GM21528 (cell line): ENCODE results near the gene REXO1.
A peak's percentile ranks its signal among the peaks of the same experiment; 100 is the strongest.
"Not testable (repeated sequence)": the region's sequence is repeated elsewhere in the genome, so short reads cannot be mapped to it uniquely, and the experiment has no call there.

ENCODE experiments used
- ATAC-seq: cut with Tn5 transposase; IDR thresholded peaks from one replicate; pipeline ENCODE4 v1.9.1; 2021; ENCODE audit warnings: mild to moderate bottlenecking, moderate library complexity; ENCODE audit not compliant: unreplicated experiment, low FRiP score

Gene REXO1, protein sequence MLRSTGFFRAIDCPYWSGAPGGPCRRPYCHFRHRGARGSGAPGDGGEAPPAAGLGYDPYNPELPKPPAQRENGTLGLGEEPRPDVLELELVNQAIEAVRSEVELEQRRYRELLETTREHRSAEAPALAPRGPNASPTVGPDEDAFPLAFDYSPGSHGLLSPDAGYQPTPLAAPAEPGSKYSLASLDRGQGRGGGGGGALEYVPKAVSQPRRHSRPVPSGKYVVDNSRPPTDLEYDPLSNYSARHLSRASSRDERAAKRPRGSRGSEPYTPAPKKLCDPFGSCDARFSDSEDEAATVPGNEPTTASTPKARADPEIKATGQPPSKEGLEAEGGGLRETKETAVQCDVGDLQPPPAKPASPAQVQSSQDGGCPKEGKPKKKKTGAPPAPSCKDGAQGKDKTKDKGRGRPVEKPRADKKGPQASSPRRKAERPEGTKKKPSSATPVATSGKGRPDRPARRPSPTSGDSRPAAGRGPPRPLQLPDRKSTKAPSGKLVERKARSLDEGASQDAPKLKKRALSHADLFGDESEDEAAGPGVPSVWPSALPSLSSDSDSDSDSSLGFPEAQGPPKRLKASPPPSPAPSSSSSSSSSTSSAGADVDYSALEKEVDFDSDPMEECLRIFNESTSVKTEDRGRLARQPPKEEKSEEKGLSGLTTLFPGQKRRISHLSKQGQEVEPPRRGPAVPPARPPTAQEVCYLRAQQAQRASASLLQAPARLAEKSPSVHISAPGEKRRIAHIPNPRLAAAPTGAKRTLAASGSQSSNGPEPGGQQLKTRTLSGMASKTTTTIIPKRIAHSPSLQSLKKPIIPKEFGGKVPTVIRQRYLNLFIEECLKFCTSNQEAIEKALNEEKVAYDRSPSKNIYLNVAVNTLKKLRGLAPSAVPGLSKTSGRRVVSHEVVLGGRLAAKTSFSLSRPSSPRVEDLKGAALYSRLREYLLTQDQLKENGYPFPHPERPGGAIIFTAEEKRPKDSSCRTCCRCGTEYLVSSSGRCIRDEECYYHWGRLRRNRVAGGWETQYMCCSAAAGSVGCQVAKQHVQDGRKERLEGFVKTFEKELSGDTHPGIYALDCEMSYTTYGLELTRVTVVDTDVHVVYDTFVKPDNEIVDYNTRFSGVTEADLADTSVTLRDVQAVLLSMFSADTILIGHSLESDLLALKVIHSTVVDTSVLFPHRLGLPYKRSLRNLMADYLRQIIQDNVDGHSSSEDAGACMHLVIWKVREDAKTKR

DNA sequence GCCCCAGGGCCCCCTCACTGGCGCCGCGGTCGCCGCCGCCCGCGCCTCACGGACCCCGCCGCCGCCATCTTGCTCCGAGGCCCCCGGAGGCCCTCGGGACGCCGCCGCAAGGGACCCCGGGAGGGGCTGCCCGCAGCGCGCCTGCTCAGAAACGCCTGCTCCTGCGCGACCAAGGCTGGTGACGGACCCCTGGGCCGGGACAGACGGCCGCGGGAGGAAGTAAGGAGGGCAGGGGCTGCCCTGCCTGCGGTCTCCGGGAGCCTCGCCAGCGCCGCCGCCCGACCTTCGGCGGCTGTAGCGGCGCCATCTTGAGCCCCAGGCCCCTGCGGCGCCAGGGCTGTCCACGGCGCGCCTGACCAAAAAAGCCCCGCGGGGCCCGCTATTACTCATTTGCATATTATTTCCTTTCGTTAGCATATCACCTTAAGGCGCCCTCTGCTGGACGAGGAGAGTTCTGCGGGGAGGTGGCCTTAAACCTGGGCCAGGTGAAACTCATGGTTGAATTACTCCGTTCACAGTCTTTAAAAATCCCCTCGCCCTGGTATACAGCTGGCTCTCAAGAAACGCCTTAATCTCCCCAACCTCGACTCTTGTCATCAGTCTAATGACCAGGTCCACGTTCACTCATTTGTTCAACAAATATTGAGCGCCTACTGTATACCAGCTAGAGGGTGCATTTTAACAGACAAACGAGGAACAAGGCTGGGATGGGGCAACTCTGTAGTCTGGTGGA lies at the start of gene REXO1:
Gene REXO1 (minus strand): TSS at position 85 of the 733 bp plus-strand sequence. CDS start 125 bp downstream, outside the sequence.
- ATAC-seq = peak; percentile 63

DNA sequence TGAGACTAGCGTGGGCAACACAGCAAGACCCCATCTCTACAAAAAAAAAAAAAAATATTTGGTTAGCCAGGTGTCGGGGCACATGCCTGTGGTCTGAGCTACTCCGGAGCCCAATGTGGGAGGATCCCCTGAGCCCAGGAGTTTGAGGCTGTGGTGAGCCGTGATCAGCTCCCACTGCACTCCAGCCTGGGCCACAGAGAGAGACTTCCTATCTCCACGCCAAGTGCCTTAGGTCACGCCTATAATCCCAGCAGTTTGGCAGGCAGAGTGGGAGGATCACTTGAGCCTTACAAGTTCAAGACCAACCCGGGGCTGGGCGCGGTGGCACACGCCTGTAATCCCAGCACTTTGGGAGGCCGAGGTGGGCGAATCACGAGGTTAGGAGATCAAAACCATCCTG lies 48.2 kb upstream of the REXO1 start:
- no peak for ATAC-seq

DNA sequence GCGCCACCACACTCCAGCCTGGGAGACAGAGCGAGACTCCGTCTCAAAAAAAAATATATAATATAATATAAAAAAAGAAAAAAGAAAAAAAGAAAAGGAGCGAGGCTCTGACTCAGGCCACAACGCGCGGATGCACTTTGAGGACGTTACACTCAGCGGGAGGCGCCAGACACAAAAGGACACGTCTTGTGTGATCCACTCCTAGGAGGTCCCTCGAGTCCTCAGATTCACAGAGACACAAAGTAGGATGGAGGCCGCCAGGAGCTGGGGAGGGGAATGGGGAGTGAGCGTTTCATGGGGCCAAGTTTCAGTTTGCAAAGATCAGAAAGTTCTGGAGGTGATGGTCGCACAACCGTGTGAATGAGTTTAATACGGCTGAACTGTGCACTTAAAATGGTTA lies 45.5 kb upstream of the REXO1 start:
- ATAC-seq = no peak

DNA sequence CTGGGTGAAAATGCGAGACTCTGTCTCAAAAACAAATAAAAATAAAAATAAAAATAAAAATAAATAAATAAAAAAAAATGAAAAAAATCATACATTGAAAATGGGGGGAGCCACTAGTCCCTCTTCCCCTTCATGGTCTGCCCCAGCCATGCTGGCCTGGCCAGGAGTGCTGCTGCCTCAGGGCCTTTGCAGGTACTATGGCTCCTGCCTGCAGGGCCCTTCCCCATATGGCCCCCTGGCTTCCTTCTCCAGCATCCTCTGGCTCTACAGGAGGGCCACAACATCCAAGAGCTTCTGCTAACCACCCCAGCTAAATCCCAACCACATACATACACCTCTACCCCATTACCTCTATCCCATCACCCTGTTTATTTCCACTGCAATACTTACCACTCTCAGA lies 41.6 kb upstream of the REXO1 start:
- no peak for ATAC-seq

DNA sequence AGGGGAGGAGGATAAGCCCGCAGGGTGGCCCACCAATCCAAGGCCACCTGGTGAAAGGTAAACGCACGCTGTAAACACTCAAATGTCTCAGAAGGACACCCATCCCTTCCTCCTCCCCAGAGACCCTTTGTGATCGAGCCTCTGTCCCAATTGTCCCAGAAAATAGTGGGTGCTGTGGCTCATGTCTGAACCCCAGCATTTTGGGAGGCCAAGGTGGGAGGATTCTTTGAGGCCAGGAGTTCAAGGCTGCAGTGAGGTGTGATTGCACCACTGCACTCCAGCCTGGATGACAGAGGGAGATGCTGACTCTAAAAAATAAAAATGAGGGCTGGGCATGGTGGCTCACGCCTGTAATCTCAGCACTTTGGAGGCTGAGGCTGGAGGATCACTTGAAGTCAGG lies 40.1 kb upstream of the REXO1 start:
- no peak for ATAC-seq

DNA sequence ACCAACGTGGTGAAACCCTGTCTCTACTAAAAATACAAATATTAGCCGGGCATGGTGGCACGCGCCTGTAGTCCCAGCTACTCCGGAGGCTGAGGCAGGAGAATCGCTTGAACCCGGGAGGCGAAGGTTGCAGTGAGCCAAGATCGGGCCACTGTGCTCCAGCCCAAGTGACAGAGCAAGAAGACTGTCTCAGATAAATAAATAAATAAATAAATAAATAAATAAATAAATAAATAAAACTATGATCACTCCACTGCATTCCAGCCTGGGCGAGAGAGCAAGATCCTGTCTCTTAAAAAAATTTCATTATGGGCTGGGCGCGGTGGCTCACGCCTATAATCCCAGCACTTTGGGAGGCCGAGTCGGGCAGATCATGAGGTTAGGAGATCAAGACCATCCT lies 38.1 kb upstream of the REXO1 start:
- ATAC-seq = not testable (repeated sequence)

DNA sequence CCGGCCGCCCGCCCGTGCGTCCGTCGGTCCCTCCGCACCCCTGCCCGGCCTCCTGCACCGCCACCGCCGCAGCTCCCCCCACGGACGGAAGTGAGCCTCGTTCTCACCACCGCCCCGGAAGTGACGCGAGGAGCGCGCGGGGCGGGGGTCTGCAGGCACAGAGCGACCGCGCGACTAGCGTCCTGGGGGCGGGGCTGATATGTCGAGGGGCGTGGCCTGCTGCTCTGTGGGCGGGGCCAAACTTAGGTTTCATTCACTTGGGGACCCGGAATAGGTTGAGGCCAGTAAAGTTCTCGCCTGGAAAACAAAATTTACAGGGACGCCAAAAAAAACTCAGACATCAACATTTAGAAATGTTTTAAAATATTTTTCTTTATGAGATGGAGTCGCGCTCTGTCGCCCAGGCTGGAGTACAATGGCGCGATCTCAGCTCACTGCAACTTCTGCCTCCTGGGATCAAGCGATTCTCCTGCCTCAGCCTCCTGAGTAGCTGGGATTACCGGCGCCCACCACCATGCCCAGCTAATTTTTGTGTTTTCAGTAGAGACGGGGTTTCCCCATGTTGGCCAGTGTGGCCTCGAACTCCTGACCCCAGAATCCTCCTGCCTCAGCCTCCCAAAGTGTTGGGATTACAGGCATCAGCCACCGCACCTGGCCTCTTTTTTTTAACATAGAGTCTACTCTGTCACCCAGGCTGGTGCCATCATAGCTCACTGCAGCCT lies 37.3 kb upstream of the REXO1 start, which contains the start of gene ABHD17A:
Gene ABHD17A (minus strand): TSS at position 99 of the 722 bp plus-strand sequence. CDS start 3,930 bp downstream, outside the sequence.
- ATAC-seq = not testable (repeated sequence)

DNA sequence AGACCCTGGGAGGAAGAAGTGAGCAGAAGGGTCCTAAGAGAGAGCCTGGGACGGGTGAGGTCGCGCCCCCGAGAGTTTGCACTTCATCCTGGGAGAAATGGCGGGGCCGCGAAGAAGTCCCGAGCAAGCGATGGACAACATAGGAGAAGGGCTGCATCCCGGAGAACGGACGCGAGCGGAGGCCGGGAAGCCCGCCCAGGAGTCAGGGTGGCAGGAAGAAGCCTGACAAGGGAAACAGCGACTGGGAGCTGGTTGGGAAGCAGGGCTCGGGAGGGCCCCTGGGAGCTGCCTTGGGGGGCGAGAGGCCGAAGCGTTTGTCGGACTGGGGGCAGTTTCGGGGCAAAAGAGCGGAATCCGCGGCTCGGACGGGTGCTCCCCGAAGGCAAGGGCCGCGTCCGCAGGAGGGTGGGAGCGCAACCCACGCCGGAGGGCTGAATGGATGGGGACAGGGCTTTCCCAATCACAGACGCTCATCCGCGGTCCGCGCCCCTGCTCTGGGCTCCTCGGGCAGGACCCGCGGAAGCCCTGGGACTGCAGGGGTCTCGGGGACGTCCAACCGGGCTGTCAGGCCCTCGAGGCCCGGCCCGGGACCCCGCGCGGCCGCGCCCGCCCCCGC lies 36.5 kb upstream of the REXO1 start:
- no peak for ATAC-seq

DNA sequence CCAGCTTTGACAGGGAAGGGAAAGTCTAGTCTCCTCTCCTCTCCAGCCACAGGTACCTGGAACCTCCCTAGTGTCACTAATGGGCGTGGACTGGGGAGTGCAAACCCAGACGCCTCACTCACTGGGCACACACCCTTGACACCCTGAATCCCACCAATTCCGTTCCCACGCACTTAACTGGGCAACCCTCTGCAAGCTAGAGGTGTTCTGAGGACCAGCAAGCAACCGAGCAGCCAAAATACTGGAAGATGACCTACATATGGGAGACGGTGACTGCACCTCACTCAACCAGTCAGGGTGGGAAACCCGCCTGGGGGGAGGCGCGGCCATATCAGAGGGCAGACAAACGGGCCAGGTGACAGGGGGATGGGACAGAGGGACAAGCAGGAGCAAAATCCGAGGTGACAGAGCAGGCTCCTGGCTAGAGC lies 36.0 kb upstream of the REXO1 start:
- ATAC-seq = no peak

DNA sequence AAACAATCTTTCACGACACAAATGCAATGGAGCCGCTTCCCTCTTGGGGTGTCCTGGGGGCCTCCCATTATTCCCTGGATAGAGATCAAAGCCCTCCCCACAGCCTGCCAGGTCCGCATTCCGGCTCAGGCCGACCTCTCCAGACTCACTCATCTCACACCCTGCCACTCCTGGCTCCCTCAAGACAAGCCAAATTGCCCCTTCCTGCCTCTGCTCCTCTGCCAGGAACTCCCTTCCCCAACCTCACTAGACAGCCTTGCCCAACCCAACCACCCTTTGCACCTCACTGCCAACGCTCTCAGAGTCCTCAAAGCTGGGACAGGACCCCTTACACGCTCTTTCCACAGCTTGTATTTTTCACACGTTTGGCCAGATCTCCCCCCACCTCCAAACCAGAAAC lies 35.5 kb upstream of the REXO1 start:
- no peak for ATAC-seq

DNA sequence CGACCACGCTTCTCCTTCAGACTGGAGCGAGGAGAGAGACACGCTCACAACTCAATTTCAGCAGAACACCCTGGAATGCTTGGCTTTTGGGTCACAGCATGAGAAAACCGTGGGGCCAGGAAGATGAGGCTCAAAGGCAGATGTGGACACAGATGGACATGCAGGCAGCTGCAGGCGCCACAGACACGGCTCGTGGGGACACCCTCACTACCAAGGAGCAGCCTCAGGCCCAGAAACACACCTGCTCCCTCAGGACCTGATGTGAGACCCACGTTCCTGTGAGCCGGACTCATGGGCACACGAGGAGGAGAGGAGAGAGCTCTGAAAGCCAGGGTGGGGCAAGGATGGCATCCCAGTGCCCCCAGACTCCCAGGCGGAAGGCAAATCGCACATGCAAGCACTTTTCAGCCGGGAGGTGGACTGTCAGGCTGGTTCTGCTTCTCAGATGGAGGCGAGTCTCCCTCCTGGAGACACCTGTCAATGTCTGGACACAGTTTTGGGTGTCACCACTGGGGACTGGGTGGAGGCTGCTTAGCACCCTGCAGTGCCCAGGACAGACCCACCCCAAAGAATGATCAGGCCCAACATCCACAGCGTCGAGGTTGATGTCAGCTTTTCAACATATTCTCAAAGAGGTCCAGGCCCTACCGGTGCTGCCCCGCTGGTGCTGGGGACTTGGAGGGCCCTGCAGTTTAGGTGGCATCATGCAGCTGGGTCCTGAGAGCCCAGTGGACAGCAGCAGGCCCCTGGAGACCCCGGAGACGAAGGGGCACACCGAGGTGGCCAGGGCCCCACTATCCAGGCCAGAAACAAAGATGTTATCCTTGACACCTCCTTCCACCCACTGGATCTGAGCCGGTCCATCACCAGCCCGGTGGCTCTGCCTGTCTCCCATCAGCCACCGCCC lies 34.8 kb upstream of the REXO1 start:
- no peak for ATAC-seq

DNA sequence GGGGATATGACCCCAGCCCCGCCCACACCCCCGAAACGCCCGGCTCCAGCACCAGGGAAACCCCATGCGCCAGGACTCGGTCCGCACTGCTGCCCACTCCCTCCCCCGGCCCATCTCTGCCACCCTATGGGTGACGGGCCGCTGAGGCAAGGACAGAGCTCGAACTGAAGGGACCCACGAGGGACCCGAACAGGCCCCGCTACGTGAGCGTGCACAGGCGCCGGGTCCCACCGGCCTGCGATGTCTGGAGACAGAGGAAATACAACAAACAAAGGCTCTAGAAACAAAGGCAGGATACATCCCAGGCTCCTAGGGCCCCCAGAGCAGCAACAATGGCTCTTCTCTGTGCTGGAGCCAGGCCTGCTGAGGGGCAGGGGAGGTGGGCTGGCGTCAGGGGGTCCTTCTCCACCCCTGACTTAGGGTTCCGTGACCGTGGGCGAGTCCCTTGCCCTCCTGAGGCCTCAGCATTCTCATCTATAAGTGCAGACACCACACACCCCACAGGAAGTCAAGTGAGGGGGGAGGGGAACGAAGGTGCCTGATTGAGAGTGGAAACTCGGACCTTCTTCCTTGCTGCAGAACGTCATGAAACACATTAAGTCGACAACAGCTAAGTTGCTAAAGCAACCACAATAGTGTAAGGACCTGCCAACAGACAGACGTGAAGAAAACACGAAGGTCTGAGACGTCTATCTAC lies 34.0 kb upstream of the REXO1 start:
- ATAC-seq = no peak

DNA sequence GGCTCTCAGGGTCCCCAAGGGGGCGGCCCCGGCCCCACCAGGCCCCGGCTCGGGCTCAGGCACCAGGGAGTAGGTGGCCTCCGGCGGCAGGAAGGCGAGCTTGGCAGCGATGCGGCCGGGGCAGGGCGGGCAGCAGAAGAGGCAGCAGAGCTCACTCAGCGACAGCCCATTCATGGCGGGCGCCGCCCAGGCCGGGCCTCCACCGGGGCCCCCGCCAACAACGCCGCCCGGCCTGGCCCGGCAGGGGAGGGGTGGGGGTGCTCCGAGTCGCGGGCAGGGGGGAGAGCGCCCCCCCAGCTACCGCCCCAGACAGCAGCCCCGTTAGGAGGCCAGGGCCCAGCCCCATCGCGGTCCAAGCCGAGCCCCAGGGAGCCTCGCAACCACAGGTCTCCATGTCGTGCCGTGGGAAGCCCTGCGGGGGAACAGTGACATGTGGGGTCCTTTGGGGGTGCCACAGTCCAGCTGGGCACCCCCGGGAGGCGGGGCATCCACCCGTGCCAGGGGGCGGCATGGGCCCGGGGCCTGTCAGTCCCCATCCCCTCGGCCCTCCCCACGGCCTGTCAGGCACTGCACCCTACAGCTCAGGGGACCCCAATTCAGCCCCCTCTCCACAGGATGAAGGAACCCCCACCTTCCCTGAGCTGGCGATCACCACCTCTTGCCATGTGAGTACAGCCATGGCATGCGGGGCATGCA lies 33.3 kb upstream of the REXO1 start:
- ATAC-seq = not testable (repeated sequence)

DNA sequence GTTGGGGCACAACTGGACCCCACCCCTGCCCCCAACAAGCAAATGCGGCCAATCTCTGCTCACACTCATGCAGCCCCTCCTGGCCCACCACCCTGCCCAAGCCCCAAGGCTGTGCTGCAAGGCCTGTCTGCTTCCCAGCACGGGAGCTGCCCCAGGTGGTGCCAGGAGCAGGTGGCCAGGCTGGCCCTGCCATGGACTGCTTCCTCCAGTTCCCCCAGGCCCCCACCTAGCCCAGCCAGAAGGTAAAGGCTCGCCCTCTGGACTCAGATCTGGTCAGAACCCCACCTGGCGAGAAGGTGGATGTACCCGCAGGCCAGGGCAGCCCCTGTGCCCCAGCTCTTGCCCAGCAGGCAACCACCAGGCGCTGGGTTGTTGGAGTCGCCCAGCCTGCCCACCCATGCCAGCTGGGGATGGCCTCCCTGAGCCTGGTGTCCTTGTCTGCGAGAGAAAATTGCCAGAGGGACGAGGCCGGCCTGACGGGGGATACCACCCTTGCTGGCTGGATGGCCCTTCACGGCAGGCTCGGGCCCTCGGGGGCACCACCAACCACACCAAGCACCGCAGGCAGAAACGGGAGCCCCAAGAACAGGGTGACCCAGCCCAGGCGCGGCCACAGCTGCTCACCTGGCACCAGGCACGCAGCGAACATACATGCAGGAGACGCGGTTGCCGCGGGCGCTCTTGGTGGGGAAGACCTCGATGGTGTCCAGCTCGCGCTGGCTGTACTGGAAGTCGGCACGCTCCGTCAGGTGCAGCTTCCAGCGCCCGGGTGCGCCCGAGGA lies 32.5 kb upstream of the REXO1 start:
- ATAC-seq = no peak

DNA sequence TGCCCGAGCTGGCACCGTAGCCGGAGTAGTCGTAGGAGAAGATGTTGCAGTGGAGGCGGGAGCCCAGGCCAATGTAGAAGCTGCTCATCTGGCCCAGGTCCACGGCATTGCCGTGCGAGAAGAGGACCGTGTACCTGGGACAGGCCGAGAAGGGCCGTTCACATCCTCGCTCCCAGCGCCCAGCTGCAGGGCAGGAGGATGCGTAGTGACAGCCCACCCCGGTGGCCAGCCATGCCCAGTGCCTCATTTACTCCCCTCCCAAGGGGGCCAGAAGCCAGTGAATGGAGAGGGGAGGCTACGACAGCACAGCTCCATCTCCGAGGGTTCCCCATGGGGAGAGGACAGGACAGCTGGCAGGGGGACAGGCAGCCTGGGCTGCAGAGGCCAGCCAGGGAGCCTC lies 31.7 kb upstream of the REXO1 start:
- not testable (repeated sequence) for ATAC-seq

DNA sequence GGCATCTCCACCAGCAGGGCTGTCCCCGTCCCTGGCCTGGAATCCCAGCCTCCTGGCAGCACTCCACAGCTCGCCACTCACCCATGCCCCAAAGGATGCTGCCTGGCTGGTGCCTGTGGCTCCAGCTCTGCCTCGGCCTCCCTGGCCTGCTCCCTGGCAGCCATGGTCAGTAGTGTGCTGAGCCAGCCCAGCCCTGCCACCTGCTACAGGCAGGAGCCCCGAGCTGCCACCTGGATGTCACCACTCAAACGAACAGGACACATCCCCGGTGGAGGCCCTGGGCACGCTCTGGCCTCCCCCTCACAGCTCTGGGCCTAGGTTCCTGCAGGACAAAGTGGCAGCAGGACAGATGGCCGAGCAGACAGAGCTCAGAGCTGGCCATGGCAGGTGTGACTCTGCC lies 30.3 kb upstream of the REXO1 start:
- not testable (repeated sequence) for ATAC-seq
